ENCODE results near the gene ATP10A. TPM values are rescaled to one million over a fixed set of nuclear protein-coding genes. Genes with fewer than 3 reads are reported as not detected.
A peak's percentile ranks its signal among the peaks of the same experiment; 100 is the strongest.

ATP10A gene
- total RNA-seq, 1 donor from 2014 or later = 44.4 TPM

DNA sequence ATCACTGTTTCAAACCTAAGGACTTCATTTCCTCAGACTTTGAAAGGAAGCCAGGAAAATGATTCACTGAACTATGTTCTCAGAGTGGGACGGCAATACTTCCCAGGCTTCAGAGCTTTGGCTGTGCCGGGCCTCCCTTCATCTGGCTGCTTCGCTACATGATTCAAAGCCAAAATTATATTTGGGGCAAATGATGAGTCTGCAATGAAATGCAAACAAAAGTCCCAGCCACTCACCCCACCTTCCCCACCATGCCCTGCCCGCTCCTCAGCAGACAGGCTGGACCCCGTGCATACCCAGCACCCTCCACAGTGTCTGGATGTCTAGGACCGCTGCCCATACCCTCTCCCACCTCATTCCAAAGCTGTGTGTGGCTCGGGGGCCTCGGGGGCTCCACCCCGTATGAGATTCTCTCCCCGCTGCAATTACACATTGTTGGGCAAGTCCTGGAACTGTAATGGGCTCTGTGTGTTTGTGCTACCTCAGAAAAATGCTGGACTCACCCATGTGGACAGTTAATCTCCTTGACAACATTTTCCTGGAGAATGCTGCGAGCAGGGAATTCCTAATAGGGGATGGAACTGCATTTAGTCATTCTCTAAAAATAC lies 32.2 kb downstream of the ATP10A start:
- peaks cover 58% of the 10 kb centered on the region for H3K36me3 Mint-ChIP-seq (ENCODE audit: low read depth)
- no peak overlapping the region for H3K4me3 Mint-ChIP-seq (ENCODE audit: low read depth)
- H3K27me3 Mint-ChIP-seq (ENCODE audit: low read depth) = no peaks in the 10 kb centered on the region
- DNase-seq (ENCODE audit: low spot score) = no peak
- no peak overlapping the region for H3K27ac Mint-ChIP-seq
- intact Hi-C loops (cut with micrococcal nuclease) = no loop called here
- peaks cover 21% of the 10 kb centered on the region for H3K9me3 Mint-ChIP-seq
- peaks cover 18% of the 10 kb centered on the region for H3K4me1 Mint-ChIP-seq (ENCODE audit: low read depth)

DNA sequence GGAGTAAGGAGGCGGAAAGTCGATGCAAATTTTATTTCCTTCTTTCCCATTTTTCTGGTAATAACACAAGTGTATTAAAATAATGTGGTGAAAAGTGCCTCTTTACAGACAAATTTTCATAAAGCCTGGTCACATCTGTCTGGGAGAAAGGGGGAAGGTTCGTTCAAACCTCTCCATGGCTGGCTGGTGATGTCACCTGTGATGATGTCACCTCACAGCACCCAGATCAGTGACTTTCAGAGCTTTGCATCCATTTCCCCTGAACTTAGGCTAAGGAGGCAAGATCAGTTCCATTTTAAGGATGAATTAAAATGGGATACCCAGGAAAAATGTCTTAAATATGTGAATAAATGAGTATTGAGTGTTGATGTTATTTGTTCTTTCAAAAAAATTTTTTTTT lies 34.1 kb downstream of the ATP10A start:
- Mint-ChIP-seq H3K4me1 (ENCODE audit: low read depth) (peaks cover 29% of the 10 kb centered on the region), H3K9me3 (peaks cover 31% of the 10 kb centered on the region), H3K4me3 (ENCODE audit: low read depth) (no peak overlapping the region), H3K27me3 (ENCODE audit: low read depth) (no peaks in the 10 kb centered on the region), H3K27ac (peak overlapping the region; percentile 24), H3K36me3 (ENCODE audit: low read depth) (peaks cover 74% of the 10 kb centered on the region)
- intact Hi-C loops (cut with micrococcal nuclease) = no loop called here
- DNase-seq (ENCODE audit: low spot score) = no peak

DNA sequence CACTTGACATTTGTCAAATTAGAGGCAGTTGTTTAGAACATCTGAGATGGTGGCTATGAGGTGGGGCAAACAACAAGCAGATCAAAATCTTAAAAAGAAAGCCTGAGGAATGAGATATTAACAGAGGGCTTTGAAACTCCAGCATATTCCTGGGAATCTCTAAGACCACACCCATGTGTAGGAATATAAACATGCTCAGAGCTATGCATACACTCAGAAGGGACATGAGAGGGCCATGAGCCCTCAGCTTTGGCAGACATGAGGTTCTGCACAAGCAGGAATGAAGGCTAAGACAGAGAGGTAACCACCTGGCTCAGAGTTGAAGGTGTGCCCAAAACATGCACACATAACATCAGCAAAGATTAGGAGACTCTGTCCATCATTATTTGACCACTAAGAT lies 37.9 kb downstream of the ATP10A start:
- Mint-ChIP-seq H3K4me1 (ENCODE audit: low read depth) (peaks cover 23% of the 10 kb centered on the region), H3K9me3 (peaks cover 31% of the 10 kb centered on the region), H3K27me3 (ENCODE audit: low read depth) (no peaks in the 10 kb centered on the region), H3K27ac (no peak overlapping the region), H3K4me3 (ENCODE audit: low read depth) (no peak overlapping the region), H3K36me3 (ENCODE audit: low read depth) (peaks cover 59% of the 10 kb centered on the region)
- intact Hi-C loops (cut with micrococcal nuclease) = no loop called here
- no peak for DNase-seq (ENCODE audit: low spot score)

DNA sequence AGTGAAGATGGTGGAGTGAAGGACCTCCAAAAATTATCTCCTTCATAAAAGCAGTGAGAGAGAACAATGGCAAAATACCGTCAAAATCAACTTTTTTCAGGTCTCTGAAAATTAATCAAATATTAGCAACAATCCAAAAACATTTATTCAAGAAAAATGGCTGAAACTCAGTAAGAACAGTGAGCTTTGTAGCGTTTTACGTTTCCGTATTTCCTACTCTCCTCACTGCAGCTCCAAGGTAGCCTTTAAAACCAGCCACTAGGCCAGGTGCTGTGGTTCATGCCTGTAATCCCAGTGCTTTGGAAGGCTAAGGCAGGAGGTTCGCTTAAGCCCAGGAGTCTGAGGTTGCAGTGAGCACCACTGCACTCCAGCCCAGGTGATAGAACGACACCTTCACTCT lies 38.5 kb downstream of the ATP10A start:
- peaks cover 54% of the 10 kb centered on the region for H3K36me3 Mint-ChIP-seq (ENCODE audit: low read depth)
- H3K4me3 Mint-ChIP-seq (ENCODE audit: low read depth) = no peak overlapping the region
- DNase-seq (ENCODE audit: low spot score) = no peak
- peaks cover 24% of the 10 kb centered on the region for H3K4me1 Mint-ChIP-seq (ENCODE audit: low read depth)
- intact Hi-C loops (cut with micrococcal nuclease) = no loop called here
- peaks cover 31% of the 10 kb centered on the region for H3K9me3 Mint-ChIP-seq
- H3K27me3 Mint-ChIP-seq (ENCODE audit: low read depth) = no peaks in the 10 kb centered on the region
- H3K27ac Mint-ChIP-seq = no peak overlapping the region

DNA sequence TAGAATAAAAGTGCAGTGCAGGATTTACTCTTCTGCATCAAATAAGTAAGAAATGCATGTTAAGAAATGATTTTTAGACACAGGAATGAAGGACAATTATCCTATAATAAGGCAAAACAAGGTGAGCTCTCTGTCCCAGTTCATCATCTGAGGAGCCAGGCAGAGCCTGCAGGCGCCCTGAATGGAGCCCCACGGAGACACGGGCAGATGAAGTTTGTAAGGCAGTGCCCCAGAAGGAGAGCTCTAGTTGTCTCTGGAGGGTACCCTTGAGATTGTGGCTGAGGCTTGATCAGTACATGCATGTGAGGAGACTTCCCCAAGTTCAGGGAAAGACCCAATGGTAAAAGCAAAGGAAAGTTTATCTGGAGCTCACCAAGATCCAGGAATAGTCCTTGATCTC lies 50.3 kb downstream of the ATP10A start:
- H3K27me3 Mint-ChIP-seq (ENCODE audit: low read depth) = no peaks in the 10 kb centered on the region
- no peaks in the 10 kb centered on the region for H3K9me3 Mint-ChIP-seq
- H3K4me1 Mint-ChIP-seq (ENCODE audit: low read depth) = peaks cover 68% of the 10 kb centered on the region
- H3K27ac Mint-ChIP-seq = no peak overlapping the region
- no peak overlapping the region for H3K4me3 Mint-ChIP-seq (ENCODE audit: low read depth)
- DNase-seq (ENCODE audit: low spot score) = no peak
- peaks cover 37% of the 10 kb centered on the region for H3K36me3 Mint-ChIP-seq (ENCODE audit: low read depth)
- intact Hi-C loops (cut with micrococcal nuclease) = loop anchor here (1.0 to 2.0 kb wide), 3 partner anchors 20 to 38 kb away; no protein-coding TSS in a partner anchor

DNA sequence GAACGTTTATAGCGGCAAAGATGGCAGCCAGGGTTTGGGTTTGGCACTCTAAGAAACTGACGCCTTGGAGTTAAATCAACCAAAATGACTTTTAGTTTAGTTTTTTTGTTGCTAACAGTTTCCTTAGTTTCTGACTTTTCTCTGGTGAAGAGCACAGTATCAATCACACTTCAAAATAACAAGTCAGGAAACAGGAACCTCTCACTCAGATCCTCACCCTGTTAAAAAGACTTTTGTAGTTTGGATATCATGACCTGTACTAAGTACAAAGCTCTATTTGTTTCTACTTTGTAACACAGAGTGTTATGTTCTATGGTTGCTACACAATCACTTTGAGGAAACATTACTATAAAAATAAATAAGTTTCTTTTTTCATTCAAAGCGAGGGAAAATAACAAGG lies 51.1 kb downstream of the ATP10A start:
- intact Hi-C loops (cut with micrococcal nuclease) = loop anchor here (1.0 to 2.0 kb wide), 3 partner anchors 21 to 39 kb away; no protein-coding TSS in a partner anchor
- Mint-ChIP-seq H3K27me3 (ENCODE audit: low read depth) (no peaks in the 10 kb centered on the region), H3K4me3 (ENCODE audit: low read depth) (peak overlapping the region; percentile 67), H3K4me1 (ENCODE audit: low read depth) (peaks cover 65% of the 10 kb centered on the region), H3K9me3 (no peaks in the 10 kb centered on the region), H3K27ac (peak overlapping the region; percentile 82), H3K36me3 (ENCODE audit: low read depth) (peaks cover 36% of the 10 kb centered on the region)
- no peak for DNase-seq (ENCODE audit: low spot score)

DNA sequence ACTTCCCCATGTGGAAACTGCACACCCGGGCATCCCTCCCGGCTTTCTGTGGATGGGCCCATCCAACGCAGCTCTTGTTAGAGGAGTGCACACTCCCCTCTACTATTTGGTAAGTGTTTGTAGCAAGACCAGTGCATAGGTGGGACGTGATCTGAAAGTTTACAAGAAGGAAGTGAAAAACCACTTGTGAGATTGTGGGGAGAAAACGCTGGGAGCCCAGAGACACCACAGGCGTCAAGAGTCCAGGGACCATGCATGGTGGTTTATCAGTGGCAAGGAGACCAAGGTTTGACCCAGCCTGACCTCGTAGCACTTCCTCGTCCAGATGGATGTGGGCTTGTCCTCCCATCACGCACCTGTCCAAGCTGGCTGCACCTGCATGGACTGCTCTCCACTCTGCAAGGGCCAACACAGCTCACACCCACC lies 51.6 kb downstream of the ATP10A start:
- Mint-ChIP-seq H3K36me3 (ENCODE audit: low read depth) (peaks cover 39% of the 10 kb centered on the region), H3K27me3 (ENCODE audit: low read depth) (no peaks in the 10 kb centered on the region), H3K27ac (peak overlapping the region; percentile 82), H3K9me3 (no peaks in the 10 kb centered on the region), H3K4me1 (ENCODE audit: low read depth) (peaks cover 69% of the 10 kb centered on the region), H3K4me3 (ENCODE audit: low read depth) (peak overlapping the region; percentile 67)
- intact Hi-C loops (cut with micrococcal nuclease) = no loop called here
- DNase-seq (ENCODE audit: low spot score) = no peak

DNA sequence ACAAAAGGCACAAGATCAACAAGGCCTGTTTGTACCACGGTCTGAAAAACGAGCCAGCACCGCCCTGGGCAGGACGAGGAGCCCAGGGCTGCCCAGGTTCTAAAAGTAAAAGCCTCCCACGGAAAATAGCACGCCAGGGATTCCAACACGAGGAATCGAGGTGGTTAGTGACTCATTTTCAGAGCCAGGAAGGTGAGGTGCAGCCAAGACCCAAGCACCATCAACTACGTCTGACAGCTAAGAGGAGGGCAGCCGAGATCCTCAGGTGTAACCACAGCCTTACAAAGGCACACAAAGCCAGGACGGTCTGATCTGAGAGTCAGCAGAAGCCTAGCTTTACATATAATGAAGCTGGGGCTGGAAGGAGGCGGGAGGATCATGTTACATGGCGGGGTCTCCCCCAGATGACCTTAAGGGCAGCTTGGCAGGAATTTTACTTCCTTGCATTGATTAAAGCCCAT lies 52.5 kb downstream of the ATP10A start:
- intact Hi-C loops (cut with micrococcal nuclease) = no loop called here
- no peak for DNase-seq (ENCODE audit: low spot score)
- Mint-ChIP-seq H3K4me1 (ENCODE audit: low read depth) (peaks cover 76% of the 10 kb centered on the region), H3K27me3 (ENCODE audit: low read depth) (no peaks in the 10 kb centered on the region), H3K4me3 (ENCODE audit: low read depth) (peak overlapping the region; percentile 61), H3K36me3 (ENCODE audit: low read depth) (peaks cover 39% of the 10 kb centered on the region), H3K27ac (peak overlapping the region; percentile 82), H3K9me3 (no peaks in the 10 kb centered on the region)

DNA sequence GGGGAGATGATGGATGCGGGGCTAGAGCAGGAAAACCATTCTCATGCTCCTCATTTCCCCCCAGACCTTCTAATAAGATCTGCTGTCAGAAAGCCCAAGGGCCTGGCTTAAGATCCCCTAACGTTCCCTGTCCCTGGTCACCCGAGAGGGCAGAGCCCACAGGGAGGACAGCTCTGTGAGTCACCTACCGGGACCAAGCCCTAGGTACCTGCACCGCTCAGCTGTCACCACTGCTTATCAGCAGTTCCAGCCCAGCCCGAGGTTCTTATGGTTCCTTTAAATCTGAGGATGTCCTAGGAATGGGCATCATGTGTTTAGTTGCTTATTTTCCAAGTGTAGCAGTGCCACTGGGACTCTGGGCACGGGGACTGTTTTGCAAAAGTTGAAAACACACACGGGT lies 53.0 kb downstream of the ATP10A start:
- Mint-ChIP-seq H3K4me3 (ENCODE audit: low read depth) (no peak overlapping the region), H3K27ac (no peak overlapping the region), H3K9me3 (no peaks in the 10 kb centered on the region), H3K36me3 (ENCODE audit: low read depth) (peaks cover 36% of the 10 kb centered on the region), H3K27me3 (ENCODE audit: low read depth) (no peaks in the 10 kb centered on the region), H3K4me1 (ENCODE audit: low read depth) (peaks cover 71% of the 10 kb centered on the region)
- no peak for DNase-seq (ENCODE audit: low spot score)
- intact Hi-C loops (cut with micrococcal nuclease) = no loop called here

DNA sequence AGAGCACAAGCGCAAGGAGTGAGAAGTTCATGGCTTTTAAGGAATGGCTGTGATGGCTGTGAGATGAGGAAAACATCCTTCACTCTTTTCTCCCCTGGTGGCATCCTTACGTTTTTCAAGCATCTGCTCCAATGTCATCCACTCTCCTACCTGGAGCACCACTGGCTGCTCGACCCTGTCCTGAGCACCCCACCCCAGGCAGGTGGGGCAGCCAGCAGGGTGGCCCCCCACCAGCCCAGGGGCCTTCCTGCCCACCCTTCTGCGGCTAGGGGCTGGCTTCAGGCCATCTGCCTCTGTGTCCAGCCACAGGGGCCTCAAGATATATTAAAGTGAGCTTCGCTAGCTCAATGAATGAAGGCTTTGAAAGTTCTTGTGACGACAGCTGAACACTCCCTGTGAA lies 56.1 kb downstream of the ATP10A start:
- H3K4me3 Mint-ChIP-seq (ENCODE audit: low read depth) = no peak overlapping the region
- peaks cover 23% of the 10 kb centered on the region for H3K36me3 Mint-ChIP-seq (ENCODE audit: low read depth)
- intact Hi-C loops (cut with micrococcal nuclease) = no loop called here
- no peak for DNase-seq (ENCODE audit: low spot score)
- H3K4me1 Mint-ChIP-seq (ENCODE audit: low read depth) = peaks cover 42% of the 10 kb centered on the region
- H3K27me3 Mint-ChIP-seq (ENCODE audit: low read depth) = no peaks in the 10 kb centered on the region
- H3K9me3 Mint-ChIP-seq = no peaks in the 10 kb centered on the region
- H3K27ac Mint-ChIP-seq = peak overlapping the region; percentile 38

DNA sequence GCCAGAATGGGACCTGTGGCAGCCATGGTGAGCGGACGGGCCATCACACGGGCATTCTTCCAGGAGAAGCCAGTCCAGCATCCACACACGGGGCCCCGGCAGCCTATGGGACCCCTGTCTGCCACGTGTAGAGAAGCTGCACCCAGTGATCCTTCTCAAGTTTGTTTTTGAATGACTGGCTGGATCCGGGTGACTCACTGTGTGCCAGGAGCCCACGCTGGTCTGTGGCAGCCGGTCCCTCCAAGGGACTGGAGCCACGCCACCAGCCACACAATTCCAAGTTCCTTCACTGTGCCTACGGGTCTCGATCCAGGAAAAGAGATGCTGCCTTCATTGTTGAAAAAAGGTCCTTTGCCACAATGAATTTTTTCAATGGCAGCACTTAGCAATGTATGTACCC lies 58.1 kb downstream of the ATP10A start:
- H3K4me3 Mint-ChIP-seq (ENCODE audit: low read depth) = no peak overlapping the region
- no peak overlapping the region for H3K27ac Mint-ChIP-seq
- intact Hi-C loops (cut with micrococcal nuclease) = no loop called here
- no peak for DNase-seq (ENCODE audit: low spot score)
- H3K4me1 Mint-ChIP-seq (ENCODE audit: low read depth) = peaks cover 23% of the 10 kb centered on the region
- H3K27me3 Mint-ChIP-seq (ENCODE audit: low read depth) = no peaks in the 10 kb centered on the region
- no peaks in the 10 kb centered on the region for H3K9me3 Mint-ChIP-seq
- H3K36me3 Mint-ChIP-seq (ENCODE audit: low read depth) = peaks cover 15% of the 10 kb centered on the region

DNA sequence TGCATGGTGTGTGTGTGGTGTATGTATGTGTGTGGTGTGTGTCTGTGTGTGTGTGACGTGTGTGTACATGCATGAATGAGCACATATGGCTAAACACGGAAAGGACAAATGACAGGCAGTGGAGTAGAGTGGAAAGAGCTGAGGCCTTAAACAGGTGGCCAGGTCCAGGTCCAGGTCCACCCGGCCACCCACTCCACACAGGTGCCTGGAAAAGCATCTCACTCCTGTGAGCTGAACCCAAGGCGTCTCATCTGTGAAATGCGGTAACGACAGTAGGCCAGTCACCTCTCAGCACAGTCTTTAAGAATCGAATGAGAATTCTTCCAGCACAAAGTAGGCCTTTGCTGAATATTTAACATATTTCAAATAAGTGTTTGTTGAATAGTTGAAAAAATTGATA lies 58.7 kb downstream of the ATP10A start:
- Mint-ChIP-seq H3K9me3 (no peaks in the 10 kb centered on the region), H3K27ac (no peak overlapping the region), H3K4me1 (ENCODE audit: low read depth) (peaks cover 19% of the 10 kb centered on the region), H3K27me3 (ENCODE audit: low read depth) (no peaks in the 10 kb centered on the region), H3K36me3 (ENCODE audit: low read depth) (peaks cover 13% of the 10 kb centered on the region), H3K4me3 (ENCODE audit: low read depth) (no peak overlapping the region)
- intact Hi-C loops (cut with micrococcal nuclease) = no loop called here
- DNase-seq (ENCODE audit: low spot score) = no peak

DNA sequence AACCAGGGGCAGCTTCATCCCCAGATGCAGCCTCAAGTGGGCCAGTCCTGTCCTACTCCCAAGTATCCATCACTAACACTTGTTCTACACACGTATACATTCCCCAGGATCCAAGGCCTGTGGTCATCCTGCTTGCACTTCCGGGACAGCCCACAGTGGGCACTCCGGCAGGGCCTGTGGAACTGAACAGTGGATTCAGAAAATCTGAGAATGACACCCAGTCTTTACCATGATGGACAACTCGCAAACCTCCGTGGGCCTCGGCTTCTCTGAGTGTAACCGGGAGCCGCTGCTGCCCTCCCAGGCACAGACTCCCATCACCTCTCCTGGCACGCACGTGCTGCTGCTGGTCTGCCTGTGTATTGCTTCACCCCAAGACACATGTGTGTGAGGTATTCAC lies 59.6 kb downstream of the ATP10A start:
- no peak overlapping the region for H3K27ac Mint-ChIP-seq
- peaks cover 18% of the 10 kb centered on the region for H3K4me1 Mint-ChIP-seq (ENCODE audit: low read depth)
- no peak overlapping the region for H3K4me3 Mint-ChIP-seq (ENCODE audit: low read depth)
- no peaks in the 10 kb centered on the region for H3K27me3 Mint-ChIP-seq (ENCODE audit: low read depth)
- intact Hi-C loops (cut with micrococcal nuclease) = no loop called here
- H3K36me3 Mint-ChIP-seq (ENCODE audit: low read depth) = peaks cover 10% of the 10 kb centered on the region
- DNase-seq (ENCODE audit: low spot score) = no peak
- no peaks in the 10 kb centered on the region for H3K9me3 Mint-ChIP-seq

DNA sequence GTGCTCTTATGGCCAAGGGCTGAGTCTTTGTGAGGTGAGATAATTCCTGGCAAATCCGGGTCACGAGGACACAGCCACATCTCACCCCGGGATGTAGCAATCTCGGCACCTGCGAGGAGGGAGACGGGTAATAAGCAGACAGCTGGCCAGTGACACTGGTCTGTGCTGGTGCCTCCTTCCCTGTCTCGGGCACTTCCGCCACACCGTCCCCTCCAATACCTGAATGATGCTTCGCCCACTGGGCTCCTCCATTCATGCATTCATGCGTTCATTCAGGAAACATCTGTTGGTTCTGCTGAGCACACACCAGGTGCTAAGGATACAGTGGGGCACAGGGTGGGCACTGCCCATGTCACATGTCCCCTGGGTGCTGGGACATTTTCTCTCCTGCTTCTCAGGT lies 60.1 kb downstream of the ATP10A start:
- H3K4me1 Mint-ChIP-seq (ENCODE audit: low read depth) = peaks cover 18% of the 10 kb centered on the region
- peaks cover 10% of the 10 kb centered on the region for H3K36me3 Mint-ChIP-seq (ENCODE audit: low read depth)
- no peak overlapping the region for H3K4me3 Mint-ChIP-seq (ENCODE audit: low read depth)
- DNase-seq (ENCODE audit: low spot score) = no peak
- H3K9me3 Mint-ChIP-seq = no peaks in the 10 kb centered on the region
- no peak overlapping the region for H3K27ac Mint-ChIP-seq
- intact Hi-C loops (cut with micrococcal nuclease) = no loop called here
- no peaks in the 10 kb centered on the region for H3K27me3 Mint-ChIP-seq (ENCODE audit: low read depth)

Measured in activated T-helper 2 cell treated with anti-CD3 and anti-CD28 coated beads, Interferon-gamma antibody, Interleukin-2, Interleukin-4, amounts not matched to agents 10 μg/mL and 5 μg/mL and 100 μg/mL, durations not matched to agents 14 hours and 24 hours and 36 hours (primary cell).